A673 (cell line): ENCODE data around the gene NHS. TPM values are rescaled to one million over a fixed set of nuclear protein-coding genes. Genes with fewer than 3 reads are reported as not detected.

Source experiments
- BruUV-seq: library from RNA; stranded (reverse); fragments of 400-500 nt; replicated peaks from 2 replicates; lab custom pipeline; 2021; lab: Mats Ljungman, UMichigan
- CTCF ChIA-PET: fragments of 300-600 bp; sonication (Branson Sonifier 250); formaldehyde crosslinking; loops from one replicate; lab custom pipeline; 2022; ENCODE audit warnings: antibody characterized with exemption; lab: Charles Lee
- POLR2A ChIA-PET: fragments of 300-600 bp; sonication (Branson Sonifier 250); formaldehyde crosslinking; loops from one replicate; lab custom pipeline; 2022; ENCODE audit warnings: antibody characterized with exemption; ENCODE audit not compliant: low non-redundant PET; lab: Charles Lee
- DNase-seq: peaks from one replicate; pipeline ENCODE4 v3.0.0-alpha.2; 2015; ENCODE audit warnings: low spot score
- H3K27ac ChIP-seq: fragments of 200-600 bp; sonication (generic); 2 replicates; pipeline ENCODE4 v1.5.1; 2016; ENCODE audit warnings: mixed run types, low read depth, mild to moderate bottlenecking, mixed read lengths, antibody characterized with exemption, low read length; ENCODE audit not compliant: poor library complexity, severe bottlenecking
- H3K27me3 ChIP-seq: fragments of 200-600 bp; sonication (generic); replicated peaks from 2 replicates; pipeline ENCODE4 v1.6.1; 2017; ENCODE audit warnings: mixed run types, low read depth, mild to moderate bottlenecking, mixed read lengths, antibody characterized with exemption, low read length; ENCODE audit not compliant: insufficient read depth, poor library complexity
- H3K36me3 ChIP-seq: fragments of 200-600 bp; sonication (generic); 2 replicates; pipeline ENCODE4 v1.6.1; 2016; ENCODE audit warnings: mixed run types, mild to moderate bottlenecking, mixed read lengths, antibody characterized with exemption, low read length; ENCODE audit not compliant: insufficient read depth, poor library complexity, severe bottlenecking
- H3K4me1 ChIP-seq: fragments of 200-600 bp; sonication (generic); 2 replicates; pipeline ENCODE4 v1.6.1; 2017; ENCODE audit warnings: mixed run types, mild to moderate bottlenecking, mixed read lengths, antibody characterized with exemption, low read length; ENCODE audit not compliant: insufficient read depth, poor library complexity, severe bottlenecking
- H3K4me3 ChIP-seq: fragments of 200-600 bp; sonication (generic); 2 replicates; pipeline ENCODE4 v1.5.1; 2016; ENCODE audit warnings: low read depth, mixed run types, mild to moderate bottlenecking, mixed read lengths, low read length; ENCODE audit not compliant: poor library complexity, severe bottlenecking
- H3K9me3 ChIP-seq: fragments of 200-600 bp; sonication (generic); 2 replicates; pipeline ENCODE4 v1.6.1; 2016; ENCODE audit warnings: mixed run types, low read depth, mild to moderate bottlenecking, mixed read lengths, antibody characterized with exemption, low read length; ENCODE audit not compliant: poor library complexity, severe bottlenecking
- CTCF ChIP-seq: fragments of 300-800, 200-600 bp; sonication (generic); conservative IDR thresholded peaks from 2 replicates; pipeline ENCODE4 v1.5.1; 2017; ENCODE audit warnings: low read depth, mild to moderate bottlenecking, antibody characterized with exemption, low read length, moderate library complexity, mixed read lengths
- EZH2 ChIP-seq: fragments of 200-600 bp; sonication (generic); IDR thresholded peaks from 2 replicates; pipeline ENCODE4 v1.6.1; 2017; ENCODE audit warnings: borderline replicate concordance, low read depth, mild to moderate bottlenecking, mixed read lengths, antibody characterized with exemption, low read length; ENCODE audit not compliant: poor library complexity, severe bottlenecking
- intact Hi-C: fragments of 100-400 bp; cut with micrococcal nuclease; formaldehyde crosslinking; loops from one replicate; pipeline ENCODE4 v1.10.0; 2022; ENCODE audit not compliant: unreplicated experiment
- total RNA-seq: library from RNA; stranded (reverse); gene quantifications from 2 replicates; pipeline ENCODE4 v1.2.3, GENCODE V29; 2021

The NHS gene
- total RNA-seq, 1 experiment from 2014 or later: 0.37 TPM

GRCh38 chrX:17527135-17527701, 152.2 kb downstream of the NHS start:
- DNase-seq: no peak
- no peaks in the 10 kb centered on the region for H3K4me1 ChIP-seq
- no TSS peak for BruUV-seq
- H3K4me3 ChIP-seq: no peak overlapping the region
- ChIA-PET POLR2A (no interaction called here), CTCF (no interaction called here)
- no peak overlapping the region for H3K27ac ChIP-seq
- intact Hi-C loops: no loop called here
- no peaks in the 10 kb centered on the region for H3K27me3 ChIP-seq
- no peaks in the 10 kb centered on the region for H3K36me3 ChIP-seq
- TF ChIP-seq CTCF (no peak), EZH2 (no peak)
- no peaks in the 10 kb centered on the region for H3K9me3 ChIP-seq

GRCh38 chrX:17527922-17528321, 152.9 kb downstream of the NHS start:
- Histone ChIP-seq H3K4me1 (no peaks in the 10 kb centered on the region), H3K36me3 (no peaks in the 10 kb centered on the region), H3K27ac (no peak overlapping the region), H3K4me3 (no peak overlapping the region), H3K9me3 (no peaks in the 10 kb centered on the region), H3K27me3 (no peaks in the 10 kb centered on the region)
- ChIA-PET CTCF (no interaction called here), POLR2A (no interaction called here)
- intact Hi-C loops: no loop called here
- TF ChIP-seq CTCF: no peak
- no TSS peak for BruUV-seq
- DNase-seq: no peak

GRCh38 chrX:17529151-17529745, 154.2 kb downstream of the NHS start:
- no peak for DNase-seq
- no peaks in the 10 kb centered on the region for H3K9me3 ChIP-seq
- H3K4me3 ChIP-seq: no peak overlapping the region
- POLR2A ChIA-PET: no interaction called here
- intact Hi-C loops: no loop called here
- CTCF ChIA-PET: no interaction called here
- H3K36me3 ChIP-seq: no peaks in the 10 kb centered on the region
- no TSS peak for BruUV-seq
- no peak for TF ChIP-seq EZH2
- no peak for TF ChIP-seq CTCF
- H3K27me3 ChIP-seq: no peaks in the 10 kb centered on the region
- H3K4me1 ChIP-seq: no peaks in the 10 kb centered on the region
- H3K27ac ChIP-seq: no peak overlapping the region
